Measurements from ENCODE around the gene SMOC2.

The SMOC2 gene

DNA sequence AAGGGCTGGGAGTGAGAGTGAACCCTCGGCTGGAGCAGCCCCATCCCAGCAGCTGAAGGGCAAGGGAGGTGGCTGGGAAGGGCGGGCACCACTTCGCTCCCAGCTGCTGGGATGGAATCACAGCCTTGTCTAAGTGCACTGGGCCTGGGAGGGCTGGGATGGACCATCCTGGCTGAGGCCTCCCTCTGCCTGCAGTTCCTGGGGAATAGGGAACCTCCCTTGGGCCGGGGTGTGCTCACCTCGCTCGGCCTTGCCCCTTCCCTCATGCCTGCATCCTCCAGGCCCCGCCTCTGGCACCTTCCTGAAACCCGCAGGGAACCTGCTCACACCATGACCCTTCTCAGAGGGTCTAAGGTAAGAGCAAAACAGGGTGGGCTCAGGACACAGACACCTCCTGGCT is 53.7 kb downstream of the SMOC2 start:
- no peak for FAIRE-seq

DNA sequence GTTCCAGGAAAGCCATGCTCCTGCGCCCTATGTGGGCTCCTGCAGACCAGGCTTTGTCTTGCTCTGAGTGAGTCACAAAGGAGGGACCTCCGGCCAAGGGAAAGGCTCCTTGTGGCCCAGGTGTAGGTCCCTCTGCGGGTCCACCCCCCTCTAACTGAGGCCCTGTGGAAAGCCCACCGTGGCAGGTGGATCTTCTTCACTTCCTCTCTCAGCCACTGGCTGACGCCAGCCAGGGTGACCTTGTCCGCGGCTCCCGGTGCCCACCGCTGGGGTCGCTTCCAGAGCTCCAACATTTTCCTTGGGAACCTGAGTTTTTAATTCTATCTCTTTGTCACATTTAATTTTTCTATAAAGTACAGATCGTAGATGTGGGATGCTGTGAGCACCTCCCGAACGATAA is 54.1 kb downstream of the SMOC2 start:
- no peak for FAIRE-seq

DNA sequence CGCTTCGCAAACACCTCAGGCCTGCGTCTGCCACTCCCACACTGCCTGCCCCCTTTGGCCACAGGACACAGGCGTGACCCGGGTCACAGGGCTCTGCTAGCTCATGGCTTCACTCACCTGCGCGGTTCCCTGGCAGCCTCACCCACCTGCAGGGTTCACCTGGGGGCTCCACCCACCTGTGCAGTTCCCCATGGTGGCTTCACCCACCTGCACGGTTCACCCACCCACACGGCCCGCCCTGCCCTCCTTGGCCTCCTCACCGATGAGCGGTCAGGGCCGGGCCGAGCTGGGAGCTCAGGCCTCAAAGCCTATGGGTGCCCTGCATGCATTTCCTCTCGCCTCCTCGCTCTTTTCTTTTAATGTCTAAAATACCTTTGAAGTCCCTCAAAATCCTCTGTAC is 54.7 kb downstream of the SMOC2 start:
- FAIRE-seq, result no peak

DNA sequence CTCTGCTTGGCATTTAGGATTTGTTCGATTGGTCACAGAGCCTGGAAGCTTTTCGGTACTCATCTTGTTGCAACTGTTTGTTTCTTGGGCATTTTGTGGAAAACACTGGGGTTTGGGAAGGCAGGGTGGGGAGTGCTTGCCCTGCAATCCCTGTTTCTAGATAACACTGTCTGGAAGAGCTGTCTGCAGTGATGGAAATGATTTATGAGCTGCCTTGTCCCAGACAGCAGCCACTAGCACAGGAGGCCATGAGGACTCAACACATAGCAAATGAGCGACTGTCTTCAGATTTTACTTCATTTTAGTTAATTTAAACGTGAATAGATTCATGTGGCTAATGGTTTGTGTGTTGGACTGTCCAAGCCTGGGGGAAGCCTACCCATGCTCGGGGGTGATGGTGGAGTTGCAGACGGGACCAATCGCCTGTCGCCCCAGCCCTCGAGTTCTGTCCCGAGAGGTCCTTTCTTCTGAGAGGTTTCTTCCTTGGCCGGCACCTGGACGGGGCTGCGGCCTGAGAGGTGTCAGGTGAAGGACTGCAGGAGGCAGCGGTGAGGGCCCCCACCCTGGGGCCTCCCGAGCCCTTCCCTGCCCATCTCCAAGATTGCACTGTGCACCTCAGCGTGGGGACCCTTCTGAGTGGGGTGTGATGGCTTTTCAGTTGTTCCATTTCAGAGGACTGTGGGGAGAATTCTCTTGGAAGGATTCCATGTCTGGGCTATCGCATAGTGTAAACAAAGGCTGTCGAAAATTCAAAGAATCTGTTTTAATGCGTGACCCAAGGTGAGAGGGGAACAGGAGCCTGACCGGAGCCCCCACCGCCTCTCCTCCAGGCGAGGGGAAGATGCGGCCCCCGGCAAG is 55.4 kb downstream of the SMOC2 start:
- FAIRE-seq, result no peak

DNA sequence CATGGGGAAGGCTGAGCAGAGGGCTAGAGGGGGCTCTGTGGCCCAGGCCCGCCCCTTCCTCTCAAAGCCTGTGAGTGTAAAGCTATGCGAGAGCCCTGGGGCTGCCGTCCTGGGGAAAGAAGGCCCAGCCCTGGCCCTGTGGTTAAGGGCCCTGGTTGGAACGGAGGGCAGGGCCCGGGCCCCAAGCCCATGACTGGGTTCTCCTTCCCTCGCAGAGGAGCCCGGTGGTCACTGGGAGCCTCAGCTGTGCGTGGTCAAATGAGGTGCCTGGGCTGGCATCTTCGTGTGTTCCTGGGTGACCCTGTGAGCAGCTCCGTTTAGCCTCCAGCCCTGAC is 56.0 kb downstream of the SMOC2 start:
- FAIRE-seq, result no peak

DNA sequence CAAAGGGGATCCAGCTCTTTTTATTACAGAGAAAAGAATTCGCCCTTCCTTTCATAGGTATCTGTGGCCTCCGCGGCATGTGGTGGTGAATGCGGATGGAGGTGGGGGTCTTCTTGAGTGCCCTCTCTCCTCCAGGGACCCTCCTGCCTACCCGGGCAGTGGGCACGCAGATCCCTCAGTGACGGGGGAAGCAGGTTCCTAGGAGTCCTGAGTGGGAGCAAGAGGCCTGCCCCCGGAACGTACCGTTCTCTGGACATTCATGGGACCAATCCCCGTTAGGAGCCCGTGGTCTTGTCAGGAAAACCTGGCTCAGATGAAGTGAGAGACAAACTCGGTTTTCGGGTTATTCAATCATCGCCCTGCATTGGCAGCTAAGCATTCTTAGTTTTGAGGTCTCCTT is 56.4 kb downstream of the SMOC2 start:
- no peak for FAIRE-seq

DNA sequence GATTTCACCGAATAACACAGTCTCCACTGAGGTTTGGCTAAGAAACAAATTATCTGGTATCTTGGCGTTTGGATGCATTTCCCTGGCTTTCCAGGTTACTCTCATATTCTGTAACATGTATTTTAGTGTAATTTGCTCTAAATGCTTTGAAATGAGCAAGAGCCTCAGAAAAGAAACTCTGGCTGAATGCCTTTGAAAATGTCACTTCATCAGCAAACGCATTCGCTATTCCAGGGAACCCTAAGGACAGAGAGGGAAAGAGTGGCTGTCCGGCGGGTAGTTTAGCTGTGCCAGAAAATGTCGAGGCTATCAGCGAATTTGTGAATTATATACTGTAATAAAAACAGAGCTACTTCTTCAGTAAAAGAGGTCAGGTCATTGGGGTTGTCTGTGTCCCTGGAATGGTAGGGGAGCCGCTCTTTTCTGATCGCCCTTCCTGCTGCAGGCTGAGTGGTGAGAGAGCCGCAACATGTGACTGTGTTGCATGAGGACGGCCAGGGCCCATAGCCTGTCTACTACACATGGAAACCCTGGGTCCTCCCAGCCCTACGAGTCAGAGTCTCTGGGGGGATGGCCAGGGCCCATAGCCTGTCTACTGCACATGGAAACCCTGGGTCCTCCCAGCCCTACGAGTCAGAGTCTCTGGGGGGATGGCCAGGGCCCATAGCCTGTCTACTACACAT is 57.3 kb downstream of the SMOC2 start:
- no peak for FAIRE-seq

DNA sequence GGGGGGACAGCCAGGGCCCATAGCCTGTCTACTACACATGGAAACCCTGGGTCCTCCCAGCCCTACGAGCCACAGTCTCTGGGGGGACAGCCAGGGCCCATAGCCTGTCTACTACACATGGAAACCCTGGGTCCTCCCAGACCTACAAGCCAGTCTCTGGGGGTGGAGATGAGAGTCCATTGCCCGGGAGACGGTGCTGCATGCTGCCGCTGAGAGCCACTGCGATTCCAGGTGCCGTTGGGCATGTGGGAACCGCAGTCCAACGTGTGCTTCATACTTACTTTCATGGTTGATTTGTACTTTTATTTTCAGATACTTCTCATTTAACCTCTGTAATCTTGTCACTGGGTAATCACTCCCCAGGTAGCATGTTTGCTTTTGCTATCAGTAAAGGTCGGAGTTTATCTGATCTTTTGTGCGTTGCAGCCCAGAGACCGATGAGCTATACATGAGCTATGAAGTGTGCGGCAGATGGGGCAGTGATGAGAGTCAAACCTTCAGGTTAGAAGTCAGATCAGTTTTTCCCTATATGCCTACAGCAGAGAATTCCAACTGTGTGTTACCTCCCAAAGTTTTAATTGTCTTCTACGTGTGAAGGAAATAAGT is 58.2 kb downstream of the SMOC2 start:
- FAIRE-seq, result no peak

DNA sequence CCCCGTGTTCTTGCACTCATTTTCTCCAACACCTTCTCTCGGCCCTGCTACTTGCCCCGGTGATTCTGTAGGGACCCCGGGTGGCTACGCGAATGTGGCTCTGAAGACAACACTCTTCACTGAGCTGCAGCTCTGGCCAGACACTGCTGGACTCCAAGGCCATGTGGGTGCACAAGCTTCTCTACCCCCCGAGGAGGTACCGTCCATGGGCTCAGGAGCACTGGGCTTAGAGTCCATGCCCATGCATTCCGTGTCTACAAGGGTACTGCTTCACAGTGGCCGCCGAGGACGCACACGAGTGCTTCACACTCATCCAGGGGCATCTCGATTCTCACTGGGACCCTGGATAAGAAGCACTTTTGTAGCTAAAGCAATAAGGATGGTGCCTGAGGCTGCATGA is 59.5 kb downstream of the SMOC2 start:
- no peak for FAIRE-seq

DNA sequence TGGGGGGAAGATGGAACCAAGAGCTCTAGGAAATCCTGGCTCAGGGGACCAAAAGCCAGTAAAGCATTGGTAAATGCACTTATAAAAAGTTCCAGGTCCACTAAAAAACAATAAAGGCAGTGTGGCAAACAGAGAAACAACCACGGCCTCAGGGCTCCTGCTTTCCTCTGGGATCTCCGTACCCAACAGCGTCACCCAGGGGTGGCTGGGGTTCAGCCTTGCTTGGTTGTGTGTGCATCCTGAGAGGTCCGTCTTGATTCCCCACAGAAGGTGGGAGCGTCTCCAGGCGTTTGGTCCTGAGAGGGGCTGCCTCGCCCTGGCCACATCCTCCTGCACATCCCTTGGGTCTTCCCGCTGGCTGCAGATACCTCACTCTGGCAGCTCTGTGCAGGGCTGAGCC is 60.6 kb downstream of the SMOC2 start:
- FAIRE-seq, result no peak

DNA sequence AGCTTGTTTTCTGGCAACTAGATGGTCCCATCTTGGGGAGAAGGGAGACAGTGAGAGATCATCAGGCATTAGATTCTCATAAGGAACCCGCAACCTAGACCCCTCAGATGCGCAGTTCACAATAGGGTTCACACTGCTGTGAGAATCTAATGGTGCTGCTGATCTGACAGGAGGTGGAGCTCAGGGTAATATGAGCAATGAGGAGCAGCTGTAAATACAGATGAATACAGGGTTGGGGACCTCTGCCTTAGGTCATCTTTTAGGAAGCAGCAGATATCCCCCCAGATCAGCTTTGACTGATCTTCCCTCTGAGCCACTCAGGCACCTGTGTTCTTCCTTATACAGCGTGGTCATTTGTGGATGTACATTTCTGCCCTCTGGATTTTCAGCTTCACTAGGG is 63.4 kb downstream of the SMOC2 start:
- FAIRE-seq, result no peak

DNA sequence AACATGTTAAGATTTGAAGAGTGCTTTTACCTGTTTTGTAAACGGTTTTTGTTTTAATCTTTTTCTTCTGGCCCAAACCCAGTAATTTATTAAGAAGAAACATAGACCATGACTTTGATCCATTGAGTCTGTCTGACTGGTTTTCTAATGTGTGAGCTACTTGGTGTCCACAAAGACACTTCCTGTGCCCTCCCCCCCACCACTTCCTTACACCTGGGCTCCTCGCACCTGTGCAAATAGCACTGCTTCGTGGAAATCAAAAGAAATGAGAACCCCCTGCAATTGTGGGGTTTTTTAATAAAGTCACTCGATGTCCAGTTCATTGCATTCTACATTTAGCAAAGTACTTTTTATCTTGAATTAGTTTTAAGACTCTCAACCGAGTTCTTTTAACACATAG is 65.5 kb downstream of the SMOC2 start:
- no peak for FAIRE-seq

DNA sequence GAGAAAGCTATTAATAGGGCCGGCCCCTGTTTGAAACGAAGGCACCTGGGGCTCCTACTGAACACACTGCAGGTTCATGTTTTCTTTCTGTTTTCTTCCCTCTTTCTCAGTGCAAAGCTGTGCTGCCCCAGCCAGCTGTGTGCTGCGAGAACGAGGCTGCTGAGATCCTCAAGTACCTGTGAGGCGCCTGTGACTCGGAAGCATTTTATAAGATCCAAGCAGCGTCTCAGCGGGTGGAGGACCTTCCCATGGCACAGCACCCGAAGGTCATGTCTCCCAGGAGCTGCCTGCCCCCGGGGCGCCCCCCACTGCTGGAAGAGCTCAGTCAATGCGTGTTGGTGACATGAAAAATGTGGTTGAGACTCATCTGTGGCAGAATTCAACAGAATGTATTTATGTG is 66.3 kb downstream of the SMOC2 start:
- FAIRE-seq, result no peak

DNA sequence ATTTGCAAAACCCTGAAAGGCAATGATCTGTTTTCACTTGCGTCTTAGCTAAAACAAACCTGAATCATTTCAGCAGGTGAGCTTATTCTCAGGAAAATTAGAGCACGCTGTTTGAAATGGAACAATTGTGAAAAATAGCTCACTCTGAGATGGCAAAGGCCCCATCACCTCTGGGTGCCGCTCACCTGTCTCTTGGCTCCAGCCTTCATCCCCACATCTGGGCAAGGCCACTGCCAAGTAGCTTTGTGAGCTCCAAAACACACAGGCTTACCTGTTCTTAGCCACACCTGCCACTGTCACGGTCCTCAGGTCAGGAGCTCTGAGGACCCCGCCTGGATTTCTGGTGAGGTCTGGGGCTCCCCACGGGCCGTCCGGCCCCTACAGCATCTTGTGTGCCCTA is 66.7 kb downstream of the SMOC2 start:
- FAIRE-seq, result no peak

DNA sequence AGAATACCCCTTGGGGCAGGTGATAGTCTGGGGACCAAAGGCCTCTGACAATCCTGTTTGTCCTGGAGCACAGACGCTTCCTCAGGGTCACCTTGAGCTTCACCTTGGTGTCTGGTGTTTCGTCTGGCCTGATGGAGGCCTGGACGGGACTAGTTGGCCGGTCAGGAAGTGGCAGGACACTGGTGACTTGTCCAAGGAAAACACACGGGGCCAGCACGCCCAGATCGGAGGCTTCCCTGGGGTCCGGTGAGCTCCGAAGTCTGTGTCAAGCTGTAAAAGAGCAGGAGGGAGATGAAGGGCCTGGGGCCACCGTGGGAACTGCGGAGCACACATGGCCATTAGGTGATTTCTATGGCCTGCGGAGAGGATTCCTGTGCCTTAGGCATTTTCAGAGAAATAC is 67.9 kb downstream of the SMOC2 start:
- no peak for FAIRE-seq

DNA sequence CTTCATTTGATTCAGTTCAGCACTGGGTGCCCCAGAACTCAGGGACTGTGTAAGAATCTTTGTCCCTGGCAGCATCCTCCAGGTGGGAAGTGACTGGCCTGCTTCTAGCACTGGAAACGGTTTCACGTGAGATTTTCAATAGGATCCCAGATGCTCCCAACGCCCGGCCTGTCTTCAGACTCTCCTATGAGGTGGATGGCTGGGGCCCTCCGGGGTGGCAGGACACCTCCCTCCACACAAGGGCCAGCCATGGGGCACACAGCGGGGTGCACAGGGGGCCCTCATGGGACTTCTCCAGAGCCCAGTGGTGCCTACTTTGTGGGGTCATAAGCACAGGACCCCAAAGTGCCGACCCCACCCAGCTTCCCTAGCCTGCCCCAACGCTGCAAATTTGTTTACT is 72.8 kb downstream of the SMOC2 start:
- no peak for FAIRE-seq

DNA sequence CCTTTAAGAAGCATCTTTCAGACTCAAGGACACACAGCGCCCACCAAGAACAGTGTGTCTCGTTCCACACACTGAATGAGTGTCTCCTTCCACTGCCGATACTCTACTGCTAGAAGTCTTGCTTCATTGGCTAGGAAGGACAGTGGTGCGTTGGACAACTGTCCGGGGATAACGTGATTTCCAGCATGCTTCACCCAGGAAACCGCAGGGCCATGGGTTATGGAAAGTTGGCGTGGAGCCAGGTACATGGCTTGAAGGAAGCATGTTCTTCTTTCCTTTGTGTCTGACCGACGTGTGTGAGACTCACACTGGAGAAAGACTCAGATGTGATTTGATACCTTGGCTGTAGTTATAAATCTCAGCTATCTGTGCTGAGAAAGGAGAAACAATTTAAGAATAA is 73.2 kb downstream of the SMOC2 start:
- no peak for FAIRE-seq

DNA sequence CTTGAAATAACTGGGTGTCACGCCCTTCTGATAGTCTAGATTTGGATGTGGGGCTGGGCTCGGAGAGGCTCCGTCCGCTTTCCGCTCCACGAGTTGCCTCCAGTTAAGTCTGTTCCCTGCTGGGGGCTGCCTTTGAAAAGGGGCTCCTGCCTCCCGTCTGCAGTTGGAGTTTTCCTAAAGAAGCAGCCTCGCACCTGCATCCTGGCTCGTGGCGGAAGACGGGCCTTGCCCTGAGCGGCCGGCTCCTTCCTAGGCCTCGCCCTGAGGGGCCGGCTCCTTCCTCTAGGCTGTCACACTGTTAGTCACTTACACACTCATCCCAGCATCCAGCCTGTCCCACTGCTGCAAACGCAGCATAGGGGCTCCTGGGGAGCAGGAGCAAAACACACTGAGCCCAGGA is 74.4 kb downstream of the SMOC2 start:
- FAIRE-seq, result no peak

DNA sequence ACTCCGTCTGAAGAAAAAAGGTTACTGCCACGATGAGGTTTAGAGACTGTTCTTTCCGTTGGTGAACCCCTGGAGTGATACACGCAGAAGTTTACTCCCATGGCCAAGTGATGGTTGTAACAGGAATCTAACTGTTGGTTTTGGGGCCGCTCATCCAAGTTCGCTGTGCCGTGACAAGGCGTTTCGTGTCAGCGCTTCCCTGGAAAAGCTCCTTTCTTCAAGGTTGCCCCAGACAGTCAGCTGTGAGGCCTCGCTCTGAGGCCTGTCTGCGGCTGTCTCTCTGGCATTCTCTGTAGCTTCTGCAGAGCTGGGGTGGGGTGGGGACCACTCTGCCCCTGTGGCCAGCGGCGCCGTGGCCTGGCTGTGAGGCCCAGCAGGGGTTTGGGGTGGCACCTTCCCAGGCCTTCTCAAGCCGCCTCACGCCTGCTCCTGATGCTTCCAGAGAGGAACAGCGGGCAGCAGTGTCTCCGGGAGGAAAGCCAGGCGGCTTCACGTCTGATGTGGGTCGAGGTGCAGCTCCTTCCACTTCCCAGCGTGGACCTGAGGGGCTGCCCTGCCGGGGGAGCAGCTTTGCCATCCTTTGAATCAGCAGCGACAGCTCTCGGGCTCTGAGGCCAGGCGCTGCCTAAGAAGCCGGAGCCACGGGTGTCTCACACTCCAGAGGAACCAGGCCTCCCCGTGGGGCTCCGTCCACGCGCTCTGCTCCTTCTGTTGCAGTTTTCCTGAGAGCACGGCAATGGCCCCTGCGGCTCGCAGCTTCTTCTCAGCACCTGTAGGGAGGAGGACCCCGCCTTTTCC is 76.2 kb downstream of the SMOC2 start:
- FAIRE-seq, result no peak

DNA sequence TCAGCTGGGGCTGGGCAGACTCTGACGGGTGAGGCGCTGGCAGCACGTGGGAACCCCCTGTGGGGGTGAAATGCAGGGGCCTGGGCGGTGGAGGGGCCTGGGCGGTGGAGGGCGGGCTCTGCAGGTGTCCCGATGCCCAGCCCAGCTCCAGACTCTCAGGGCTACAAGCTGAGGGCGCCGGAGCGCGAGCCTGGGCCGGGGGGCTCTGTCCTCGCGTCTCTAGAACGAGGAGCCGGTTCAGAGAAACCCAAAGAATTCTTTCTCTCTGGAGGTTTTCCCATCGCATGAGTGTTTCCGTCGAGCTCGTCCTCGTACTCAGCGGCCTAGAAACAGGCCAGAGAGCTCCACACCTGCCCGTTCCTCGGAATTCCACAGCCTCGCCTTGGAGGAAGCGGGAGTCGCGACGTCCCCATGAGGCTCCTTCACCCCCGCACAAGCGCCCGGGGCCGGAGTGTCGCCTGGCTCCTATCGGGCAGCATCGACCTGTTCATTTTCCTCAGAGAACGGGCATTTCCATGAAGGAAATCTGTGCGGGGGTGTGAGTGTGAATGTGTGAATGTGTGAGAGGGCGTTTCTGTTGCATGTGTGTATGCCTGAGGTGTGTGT is 76.9 kb downstream of the SMOC2 start:
- no peak for FAIRE-seq

DNA sequence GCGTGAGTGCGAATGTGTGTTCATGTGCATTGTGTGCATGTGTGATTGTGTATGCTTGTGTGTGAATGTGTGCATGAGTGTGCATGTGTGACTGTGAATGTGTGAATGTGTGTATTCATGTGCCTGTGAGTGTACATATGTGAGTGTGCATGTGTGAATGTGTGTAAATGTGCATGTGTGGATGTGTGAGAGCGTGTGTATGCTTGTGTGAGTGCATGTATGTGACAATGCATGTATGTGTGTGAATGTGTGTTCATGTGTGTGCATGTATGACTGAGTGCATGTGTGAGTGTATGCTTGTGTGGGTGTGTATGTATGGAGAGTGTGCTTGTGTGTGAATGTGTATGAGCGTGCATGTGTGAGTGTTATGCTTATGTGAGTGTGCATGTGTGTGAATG is 77.4 kb downstream of the SMOC2 start:
- FAIRE-seq, result no peak

DNA sequence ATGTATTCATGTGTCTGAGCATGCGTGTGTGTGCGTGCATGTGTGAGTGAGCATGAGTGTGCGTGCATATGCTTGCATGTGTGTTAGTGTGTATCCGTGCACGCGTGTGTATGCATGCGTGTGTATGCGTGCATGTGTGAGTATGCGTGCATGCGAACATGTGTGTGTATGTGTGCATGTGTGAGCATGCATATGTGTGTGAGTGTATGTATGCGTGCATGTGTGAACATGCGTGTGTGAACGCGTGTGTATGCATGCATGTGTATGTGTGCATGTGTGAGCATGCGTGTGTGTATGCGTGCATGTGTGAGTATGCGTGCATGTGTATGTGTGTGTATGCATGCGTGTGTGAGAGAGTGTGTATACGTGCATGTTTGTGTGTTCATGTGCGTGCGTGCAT is 77.9 kb downstream of the SMOC2 start:
- FAIRE-seq, result no peak

DNA sequence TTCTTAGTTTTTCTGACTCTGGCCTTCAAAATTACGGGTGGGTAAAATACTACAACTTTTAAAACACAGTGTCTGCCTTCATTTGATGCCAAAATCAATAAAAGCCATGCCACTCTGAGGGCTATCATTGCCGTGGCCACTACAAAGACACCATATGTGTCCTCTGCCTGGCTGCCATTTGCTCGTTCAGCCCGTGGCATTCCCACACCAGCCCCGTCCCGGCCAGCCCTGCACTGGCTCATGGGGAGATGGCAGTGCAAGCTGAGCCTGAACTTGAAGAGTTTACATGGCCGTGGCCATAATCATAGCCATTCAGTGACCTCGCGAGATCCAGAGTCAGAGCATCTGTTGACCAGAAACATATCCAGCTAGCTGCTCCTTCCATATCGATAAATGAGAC is 79.2 kb downstream of the SMOC2 start:
- FAIRE-seq, result no peak
